ENCODE results near the gene PTGFRN. TPM values are rescaled to one million over a fixed set of nuclear protein-coding genes. Genes with fewer than 3 reads are reported as not detected.
A peak's percentile ranks its signal among the peaks of the same experiment; 100 is the strongest.

Gene PTGFRN
- total RNA-seq, 1 donor from 2014 or later = 52.9 TPM

DNA sequence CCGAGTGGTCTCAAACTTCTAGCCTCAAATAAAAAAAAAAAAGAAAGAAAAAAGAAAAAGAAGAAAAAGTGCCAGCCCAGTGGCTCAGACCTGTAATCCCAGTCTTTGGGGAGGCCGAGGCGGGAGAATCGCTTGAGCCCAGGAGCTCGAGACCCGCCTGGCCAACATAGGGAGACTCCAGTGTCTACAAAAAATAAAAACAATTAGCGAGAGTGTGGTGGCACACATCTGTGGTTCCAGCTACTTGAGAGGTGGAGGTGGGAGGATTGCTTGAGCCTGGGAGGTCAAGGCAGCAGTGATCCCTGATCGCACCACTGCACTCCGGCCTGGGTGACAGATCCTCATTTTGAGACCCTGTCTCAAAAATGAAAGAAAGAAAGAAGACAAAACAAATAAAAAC is 1.4 kb upstream of the PTGFRN start:
- H3K36me3 Mint-ChIP-seq (ENCODE audit: unreplicated experiment) = no peaks in the 10 kb centered on the region
- TF ChIP-seq, protein P1, sequence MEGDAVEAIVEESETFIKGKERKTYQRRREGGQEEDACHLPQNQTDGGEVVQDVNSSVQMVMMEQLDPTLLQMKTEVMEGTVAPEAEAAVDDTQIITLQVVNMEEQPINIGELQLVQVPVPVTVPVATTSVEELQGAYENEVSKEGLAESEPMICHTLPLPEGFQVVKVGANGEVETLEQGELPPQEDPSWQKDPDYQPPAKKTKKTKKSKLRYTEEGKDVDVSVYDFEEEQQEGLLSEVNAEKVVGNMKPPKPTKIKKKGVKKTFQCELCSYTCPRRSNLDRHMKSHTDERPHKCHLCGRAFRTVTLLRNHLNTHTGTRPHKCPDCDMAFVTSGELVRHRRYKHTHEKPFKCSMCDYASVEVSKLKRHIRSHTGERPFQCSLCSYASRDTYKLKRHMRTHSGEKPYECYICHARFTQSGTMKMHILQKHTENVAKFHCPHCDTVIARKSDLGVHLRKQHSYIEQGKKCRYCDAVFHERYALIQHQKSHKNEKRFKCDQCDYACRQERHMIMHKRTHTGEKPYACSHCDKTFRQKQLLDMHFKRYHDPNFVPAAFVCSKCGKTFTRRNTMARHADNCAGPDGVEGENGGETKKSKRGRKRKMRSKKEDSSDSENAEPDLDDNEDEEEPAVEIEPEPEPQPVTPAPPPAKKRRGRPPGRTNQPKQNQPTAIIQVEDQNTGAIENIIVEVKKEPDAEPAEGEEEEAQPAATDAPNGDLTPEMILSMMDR (IDR thresholded peaks at IDR 0.05) = no peak
- H3K4me1 Mint-ChIP-seq (ENCODE audit: unreplicated experiment) = peaks cover 6% of the 10 kb centered on the region

GRCh38 chr1:116908820-116909511 is 750 bp upstream of the PTGFRN start:
- H3K27me3 Mint-ChIP-seq (ENCODE audit: unreplicated experiment) = no peaks in the 10 kb centered on the region
- H3K27ac Mint-ChIP-seq (ENCODE audit: unreplicated experiment) = peak overlapping the region; percentile 65
- no peak for DNase-seq (ENCODE audit: extremely low spot score, unreplicated experiment)
- H3K4me3 Mint-ChIP-seq (ENCODE audit: unreplicated experiment) = peak overlapping the region; percentile 79
- H3K4me1 Mint-ChIP-seq (ENCODE audit: unreplicated experiment) = peaks cover 6% of the 10 kb centered on the region
- H3K36me3 Mint-ChIP-seq (ENCODE audit: unreplicated experiment) = no peaks in the 10 kb centered on the region
- no peaks in the 10 kb centered on the region for H3K9me3 Mint-ChIP-seq (ENCODE audit: unreplicated experiment)
- TF ChIP-seq, protein P1 (IDR thresholded peaks at IDR 0.05) = no peak

More for the DNA sequence above, 1.4 kb upstream of the PTGFRN start:
- H3K27me3 Mint-ChIP-seq (ENCODE audit: unreplicated experiment) = no peaks in the 10 kb centered on the region
- H3K4me3 Mint-ChIP-seq (ENCODE audit: unreplicated experiment) = no peak overlapping the region
- no peaks in the 10 kb centered on the region for H3K9me3 Mint-ChIP-seq (ENCODE audit: unreplicated experiment)
- DNase-seq (ENCODE audit: extremely low spot score, unreplicated experiment) = no peak
- H3K27ac Mint-ChIP-seq (ENCODE audit: unreplicated experiment) = no peak overlapping the region

- Mint-ChIP-seq H3K27me3 (ENCODE audit: unreplicated experiment) (no peaks in the 10 kb centered on the region), H3K27ac (ENCODE audit: unreplicated experiment) (no peak overlapping the region), H3K4me3 (ENCODE audit: unreplicated experiment) (no peak overlapping the region), H3K9me3 (ENCODE audit: unreplicated experiment) (no peaks in the 10 kb centered on the region), H3K36me3 (ENCODE audit: unreplicated experiment) (no peaks in the 10 kb centered on the region), H3K4me1 (ENCODE audit: unreplicated experiment) (peaks cover 6% of the 10 kb centered on the region)
- peak; percentile 85 for DNase-seq (ENCODE audit: extremely low spot score, unreplicated experiment)
- TF ChIP-seq, protein P1 (IDR thresholded peaks at IDR 0.05) = no peak
Measured at GRCh38 chr1:116910379-116911187, 867 bp downstream of the PTGFRN start.

DNA sequence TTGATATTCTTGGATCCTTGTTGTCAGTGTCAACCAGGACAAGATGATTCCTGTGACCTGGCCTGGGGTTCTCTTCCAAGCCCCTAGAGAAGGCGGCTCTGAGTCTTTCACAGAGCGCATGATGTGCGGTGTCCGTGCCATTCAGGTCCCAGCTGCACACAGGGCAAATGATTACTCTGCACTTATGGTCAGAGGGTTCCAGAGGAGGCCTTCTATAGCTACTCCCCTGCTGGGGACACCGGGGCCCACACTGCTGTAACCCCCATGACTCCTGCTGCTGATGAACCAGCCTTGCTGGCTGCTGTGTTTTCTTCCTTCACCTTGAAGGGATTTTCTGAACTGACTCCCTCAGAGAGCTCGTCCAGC is 1.5 kb downstream of the PTGFRN start:
- Mint-ChIP-seq H3K4me3 (ENCODE audit: unreplicated experiment) (no peak overlapping the region), H3K36me3 (ENCODE audit: unreplicated experiment) (no peaks in the 10 kb centered on the region), H3K27me3 (ENCODE audit: unreplicated experiment) (no peaks in the 10 kb centered on the region), H3K27ac (ENCODE audit: unreplicated experiment) (no peak overlapping the region), H3K9me3 (ENCODE audit: unreplicated experiment) (no peaks in the 10 kb centered on the region), H3K4me1 (ENCODE audit: unreplicated experiment) (peaks cover 6% of the 10 kb centered on the region)
- no peak for DNase-seq (ENCODE audit: extremely low spot score, unreplicated experiment)
- TF ChIP-seq, protein P1 (IDR thresholded peaks at IDR 0.05) = no peak

- Mint-ChIP-seq H3K4me1 (ENCODE audit: unreplicated experiment) (peaks cover 6% of the 10 kb centered on the region), H3K27ac (ENCODE audit: unreplicated experiment) (no peak overlapping the region), H3K36me3 (ENCODE audit: unreplicated experiment) (no peaks in the 10 kb centered on the region), H3K9me3 (ENCODE audit: unreplicated experiment) (no peaks in the 10 kb centered on the region), H3K4me3 (ENCODE audit: unreplicated experiment) (no peak overlapping the region), H3K27me3 (ENCODE audit: unreplicated experiment) (no peaks in the 10 kb centered on the region)
- TF ChIP-seq, protein P1 (IDR thresholded peaks at IDR 0.05) = no peak
- DNase-seq (ENCODE audit: extremely low spot score, unreplicated experiment) = no peak
Measured at GRCh38 chr1:116911779-116912469, 2.2 kb downstream of the PTGFRN start.

All from osteocyte (in vitro differentiated cells).